Mucosa of stomach (tissue), 1 donor: ENCODE data around the gene LRCH3.
"Not testable (repeated sequence)": the region's sequence is repeated elsewhere in the genome, so short reads cannot be mapped to it uniquely, and the experiment has no call there.

Experiments
- H3K27me3 ChIP-seq: one replicate; pipeline ENCODE4 v1.7.0; 2013; ENCODE audit warnings: mild to moderate bottlenecking, low read length; ENCODE audit not compliant: control insufficient read depth, insufficient read depth
- H3K36me3 ChIP-seq: one replicate; pipeline ENCODE4 v1.7.0; 2013; ENCODE audit warnings: low read length; ENCODE audit not compliant: control insufficient read depth, insufficient read depth
- H3K4me1 ChIP-seq: one replicate; pipeline ENCODE4 v1.7.0; 2013; ENCODE audit warnings: mild to moderate bottlenecking, low read length; ENCODE audit not compliant: control insufficient read depth, insufficient read depth
- H3K4me3 ChIP-seq: one replicate; pipeline ENCODE4 v1.7.0; 2013; ENCODE audit warnings: low read length
- H3K9ac ChIP-seq: one replicate; pipeline ENCODE4 v1.7.0; 2013; ENCODE audit warnings: mild to moderate bottlenecking, low read length, moderate library complexity
- H3K9me3 ChIP-seq: one replicate; pipeline ENCODE4 v1.7.0; 2013; ENCODE audit warnings: mild to moderate bottlenecking, low read length, moderate library complexity; ENCODE audit not compliant: control insufficient read depth
- donor health status: Pancreatic carcinoma.

LRCH3 gene

GRCh38 chr3:197899833-197900478 lies 108.9 kb downstream of the LRCH3 start:
- H3K9ac ChIP-seq = no peak overlapping the region
- H3K27me3 ChIP-seq = no peaks in the 10 kb centered on the region

GRCh38 chr3:197901626-197902025 lies 110.6 kb downstream of the LRCH3 start:
- Histone ChIP-seq H3K9me3 (no peaks in the 10 kb centered on the region), H3K27me3 (no peaks in the 10 kb centered on the region), H3K4me3 (no peak overlapping the region), H3K36me3 (no peaks in the 10 kb centered on the region), H3K9ac (no peak overlapping the region), H3K4me1 (no peaks in the 10 kb centered on the region)

More at GRCh38 chr3:197899833-197900478, 108.9 kb downstream of the LRCH3 start:
- no peaks in the 10 kb centered on the region for H3K36me3 ChIP-seq
- no peak overlapping the region for H3K4me3 ChIP-seq
- no peaks in the 10 kb centered on the region for H3K4me1 ChIP-seq
- no peaks in the 10 kb centered on the region for H3K9me3 ChIP-seq

GRCh38 chr3:197906023-197906849 lies 115.2 kb downstream of the LRCH3 start:
- Histone ChIP-seq H3K4me1 (no peaks in the 10 kb centered on the region), H3K36me3 (no peaks in the 10 kb centered on the region), H3K9ac (no peak overlapping the region), H3K27me3 (no peaks in the 10 kb centered on the region), H3K4me3 (no peak overlapping the region), H3K9me3 (no peaks in the 10 kb centered on the region)

- Histone ChIP-seq H3K4me3 (no peak overlapping the region), H3K4me1 (no peaks in the 10 kb centered on the region), H3K9me3 (no peaks in the 10 kb centered on the region), H3K27me3 (no peaks in the 10 kb centered on the region), H3K9ac (no peak overlapping the region), H3K36me3 (no peaks in the 10 kb centered on the region)
These were observed 115.8 kb downstream of the LRCH3 start for GRCh38 chr3:197906850-197907187.

GRCh38 chr3:197907196-197907595 lies 116.1 kb downstream of the LRCH3 start:
- no peak overlapping the region for H3K4me3 ChIP-seq
- no peaks in the 10 kb centered on the region for H3K9me3 ChIP-seq
- no peaks in the 10 kb centered on the region for H3K27me3 ChIP-seq
- no peak overlapping the region for H3K9ac ChIP-seq
- H3K36me3 ChIP-seq = no peaks in the 10 kb centered on the region
- H3K4me1 ChIP-seq = no peaks in the 10 kb centered on the region

GRCh38 chr3:197908550-197908949 lies 117.5 kb downstream of the LRCH3 start:
- not testable (repeated sequence) for H3K4me3 ChIP-seq, H3K4me1 ChIP-seq, H3K36me3 ChIP-seq, H3K9ac ChIP-seq, H3K27me3 ChIP-seq, H3K9me3 ChIP-seq

- H3K9ac ChIP-seq = no peak overlapping the region
- H3K27me3 ChIP-seq = no peaks in the 10 kb centered on the region
- H3K4me1 ChIP-seq = no peaks in the 10 kb centered on the region
- no peaks in the 10 kb centered on the region for H3K36me3 ChIP-seq
- no peaks in the 10 kb centered on the region for H3K9me3 ChIP-seq
- no peak overlapping the region for H3K4me3 ChIP-seq
These were observed 118.1 kb downstream of the LRCH3 start for GRCh38 chr3:197908957-197909701.

- Histone ChIP-seq H3K36me3 (no peaks in the 10 kb centered on the region), H3K27me3 (no peaks in the 10 kb centered on the region), H3K4me1 (no peaks in the 10 kb centered on the region), H3K9me3 (no peaks in the 10 kb centered on the region), H3K9ac (no peak overlapping the region), H3K4me3 (no peak overlapping the region)
These were observed 121.9 kb downstream of the LRCH3 start for GRCh38 chr3:197912741-197913476.

- Histone ChIP-seq H3K9me3 (no peaks in the 10 kb centered on the region), H3K4me3 (no peak overlapping the region), H3K4me1 (no peaks in the 10 kb centered on the region), H3K36me3 (no peaks in the 10 kb centered on the region), H3K9ac (no peak overlapping the region), H3K27me3 (no peaks in the 10 kb centered on the region)
These were observed 122.8 kb downstream of the LRCH3 start for GRCh38 chr3:197913641-197914380.

- H3K27me3 ChIP-seq, H3K9ac ChIP-seq, H3K36me3 ChIP-seq, H3K4me1 ChIP-seq, H3K4me3 ChIP-seq, H3K9me3 ChIP-seq: not testable (repeated sequence)
These were observed 130.6 kb downstream of the LRCH3 start for GRCh38 chr3:197921429-197922275.

GRCh38 chr3:197926418-197926817 lies 135.4 kb downstream of the LRCH3 start:
- H3K36me3 ChIP-seq = no peaks in the 10 kb centered on the region
- no peak overlapping the region for H3K9ac ChIP-seq

More at GRCh38 chr3:197926418-197926817, 135.4 kb downstream of the LRCH3 start:
- no peaks in the 10 kb centered on the region for H3K4me1 ChIP-seq
- no peaks in the 10 kb centered on the region for H3K27me3 ChIP-seq
- no peaks in the 10 kb centered on the region for H3K9me3 ChIP-seq
- H3K4me3 ChIP-seq = no peak overlapping the region
